ENCODE results near the gene HIVEP3. TPM values are rescaled to one million over a fixed set of nuclear protein-coding genes. Genes with fewer than 3 reads are reported as not detected.

The HIVEP3 gene
- total and polyA plus RNA-seq, 4 experiments from 2014 or later: 8.2 to 12.8 (median 10.8) TPM

GRCh38 chr1:41764656-41765055, 154.1 kb downstream of the HIVEP3 start:
- Mint-ChIP-seq H3K9me3 (peaks cover 0 to 8% (median 4%) of the 10 kb centered on the region in 8 donors), H3K27me3 (no peaks in the 10 kb centered on the region), H3K27ac (no peak overlapping the region), H3K36me3 (peaks cover 0 to 6% of the 10 kb centered on the region in 2 donors), H3K4me1 (peaks cover 3 to 12% (median 6%) of the 10 kb centered on the region in 4 donors), H3K4me3 (no peak overlapping the region)
- no peak for DNase-seq
- CTCF ChIA-PET (ENCODE audit: partially characterized antibody): no interaction called here
- POLR2A ChIA-PET (ENCODE audit: partially characterized antibody): no interaction called here
- Histone ChIP-seq H3K4me3 (ENCODE audit: low read length in 2 of 2) (no peak overlapping the region), H3K4me1 (ENCODE audit: insufficient read depth, low read length) (no peaks in the 10 kb centered on the region), H3K9me3 (ENCODE audit: control insufficient read depth in 1 of 2, low read length in 2 of 2) (no peaks in the 10 kb centered on the region), H3K36me3 (ENCODE audit: insufficient read depth, low read length) (no peaks in the 10 kb centered on the region), H3K27me3 (ENCODE audit: insufficient read depth, low read length) (no peaks in the 10 kb centered on the region), H3K27ac (ENCODE audit: low read depth, low read length) (no peak overlapping the region)
- intact Hi-C loops (cut with micrococcal nuclease): no loop called here

- Mint-ChIP-seq H3K4me1 (peaks cover 3 to 10% (median 6%) of the 10 kb centered on the region in 4 donors), H3K4me3 (no peak overlapping the region), H3K27me3 (no peaks in the 10 kb centered on the region), H3K9me3 (peaks cover 0 to 8% (median 4%) of the 10 kb centered on the region in 8 donors), H3K36me3 (peaks cover 0 to 6% of the 10 kb centered on the region in 2 donors), H3K27ac (peak overlapping the region in 1 of 7 donors; percentile 26)
- no peaks in the 10 kb centered on the region for H3K27me3 ChIP-seq (ENCODE audit: insufficient read depth, low read length)
- no peaks in the 10 kb centered on the region for H3K9me3 ChIP-seq (ENCODE audit: control insufficient read depth in 1 of 2, low read length in 2 of 2)
- POLR2A ChIA-PET (ENCODE audit: partially characterized antibody): no interaction called here
- no peaks in the 10 kb centered on the region for H3K36me3 ChIP-seq (ENCODE audit: insufficient read depth, low read length)
- no peak overlapping the region for H3K27ac ChIP-seq (ENCODE audit: low read depth, low read length)
- CTCF ChIA-PET (ENCODE audit: partially characterized antibody): no interaction called here
- H3K4me3 ChIP-seq (ENCODE audit: low read length in 2 of 2): no peak overlapping the region
- DNase-seq: no peak
- intact Hi-C loops (cut with micrococcal nuclease): no loop called here
- no peaks in the 10 kb centered on the region for H3K4me1 ChIP-seq (ENCODE audit: insufficient read depth, low read length)
These were observed 155.9 kb downstream of the HIVEP3 start for GRCh38 chr1:41762777-41763176.

GRCh38 chr1:41762251-41762650, 156.5 kb downstream of the HIVEP3 start:
- ChIA-PET CTCF (ENCODE audit: partially characterized antibody) (no interaction called here), POLR2A (ENCODE audit: partially characterized antibody) (no interaction called here)
- no peak overlapping the region for H3K27ac ChIP-seq (ENCODE audit: low read depth, low read length)
- no peaks in the 10 kb centered on the region for H3K27me3 ChIP-seq (ENCODE audit: insufficient read depth, low read length)
- Mint-ChIP-seq H3K36me3 (peaks cover 0 to 6% of the 10 kb centered on the region in 2 donors), H3K4me1 (peaks cover 3 to 10% (median 6%) of the 10 kb centered on the region in 4 donors), H3K27ac (peak overlapping the region in 2 of 7 donors; percentile 7 to 8), H3K4me3 (no peak overlapping the region), H3K9me3 (peaks cover 0 to 8% (median 4%) of the 10 kb centered on the region in 8 donors), H3K27me3 (no peaks in the 10 kb centered on the region)
- no peaks in the 10 kb centered on the region for H3K9me3 ChIP-seq (ENCODE audit: control insufficient read depth in 1 of 2, low read length in 2 of 2)
- H3K4me1 ChIP-seq (ENCODE audit: insufficient read depth, low read length): no peaks in the 10 kb centered on the region
- intact Hi-C loops (cut with micrococcal nuclease): no loop called here
- DNase-seq: no peak
- H3K36me3 ChIP-seq (ENCODE audit: insufficient read depth, low read length): no peaks in the 10 kb centered on the region
- no peak overlapping the region for H3K4me3 ChIP-seq (ENCODE audit: low read length in 2 of 2)

GRCh38 chr1:41758904-41759548, 159.7 kb downstream of the HIVEP3 start:
- H3K27me3 ChIP-seq (ENCODE audit: insufficient read depth, low read length): no peaks in the 10 kb centered on the region
- peaks cover 10% of the 10 kb centered on the region for H3K4me1 ChIP-seq (ENCODE audit: insufficient read depth, low read length)
- H3K4me3 ChIP-seq (ENCODE audit: low read length in 2 of 2): no peak overlapping the region
- no peaks in the 10 kb centered on the region for H3K9me3 ChIP-seq (ENCODE audit: control insufficient read depth in 1 of 2, low read length in 2 of 2)
- Mint-ChIP-seq H3K9me3 (peaks cover 0 to 8% (median 4%) of the 10 kb centered on the region in 8 donors), H3K27ac (no peak overlapping the region), H3K27me3 (no peaks in the 10 kb centered on the region), H3K4me1 (peaks cover 11 to 13% (median 13%) of the 10 kb centered on the region in 4 donors), H3K4me3 (no peak overlapping the region), H3K36me3 (peaks cover 0 to 6% of the 10 kb centered on the region in 2 donors)
- DNase-seq: no peak
- intact Hi-C loops (cut with micrococcal nuclease): loop anchor here (10.0 kb wide), 1 partner anchor 184 kb away; no protein-coding TSS in a partner anchor
- POLR2A ChIA-PET (ENCODE audit: partially characterized antibody): interaction anchor here (1.2 kb wide), 1 partner anchor 161 kb away, joined by 3 read pairs; no protein-coding TSS in a partner anchor
- H3K27ac ChIP-seq (ENCODE audit: low read depth, low read length): no peak overlapping the region
- CTCF ChIA-PET (ENCODE audit: partially characterized antibody): no interaction called here
- H3K36me3 ChIP-seq (ENCODE audit: insufficient read depth, low read length): no peaks in the 10 kb centered on the region

GRCh38 chr1:41758500-41758899, 160.2 kb downstream of the HIVEP3 start:
- DNase-seq: no peak
- Histone ChIP-seq H3K4me1 (ENCODE audit: insufficient read depth, low read length) (peaks cover 14% of the 10 kb centered on the region), H3K36me3 (ENCODE audit: insufficient read depth, low read length) (no peaks in the 10 kb centered on the region), H3K27ac (ENCODE audit: low read depth, low read length) (no peak overlapping the region), H3K4me3 (ENCODE audit: low read length in 2 of 2) (no peak overlapping the region), H3K9me3 (ENCODE audit: control insufficient read depth in 1 of 2, low read length in 2 of 2) (no peaks in the 10 kb centered on the region), H3K27me3 (ENCODE audit: insufficient read depth, low read length) (no peaks in the 10 kb centered on the region)
- CTCF ChIA-PET (ENCODE audit: partially characterized antibody): no interaction called here
- intact Hi-C loops (cut with micrococcal nuclease): loop anchor here (10.0 kb wide), 1 partner anchor 184 kb away; no protein-coding TSS in a partner anchor
- H3K4me3 Mint-ChIP-seq: no peak overlapping the region
- peaks cover 0 to 6% of the 10 kb centered on the region in 2 donors for H3K36me3 Mint-ChIP-seq
- no peaks in the 10 kb centered on the region for H3K27me3 Mint-ChIP-seq
- no peak overlapping the region for H3K27ac Mint-ChIP-seq
- peaks cover 0 to 8% (median 4%) of the 10 kb centered on the region in 8 donors for H3K9me3 Mint-ChIP-seq
- POLR2A ChIA-PET (ENCODE audit: partially characterized antibody): no interaction called here
- peaks cover 13 to 18% (median 15%) of the 10 kb centered on the region in 4 donors for H3K4me1 Mint-ChIP-seq

GRCh38 chr1:41754540-41754939, 164.2 kb downstream of the HIVEP3 start:
- intact Hi-C loops (cut with micrococcal nuclease): loop anchor here (5.0 to 10.0 kb wide), 2 partner anchors 138 to 180 kb away; no protein-coding TSS in a partner anchor
- H3K4me3 ChIP-seq (ENCODE audit: low read length in 2 of 2): no peak overlapping the region
- CTCF ChIA-PET (ENCODE audit: partially characterized antibody): interaction anchor here (1.2 to 2.9 kb wide), 3 partner anchors 38 to 180 kb away, joined by 3 to 8 read pairs (median 3); no protein-coding TSS in a partner anchor
- H3K27ac ChIP-seq (ENCODE audit: low read depth, low read length): no peak overlapping the region
- no peaks in the 10 kb centered on the region for H3K36me3 ChIP-seq (ENCODE audit: insufficient read depth, low read length)
- Mint-ChIP-seq H3K4me3 (peak overlapping the region in 2 of 8 donors; percentile 12 to 20), H3K9me3 (peaks cover 0 to under 1% (median 0%) of the 10 kb centered on the region in 8 donors), H3K4me1 (peaks cover 27 to 49% (median 38%) of the 10 kb centered on the region in 4 donors), H3K36me3 (no peaks in the 10 kb centered on the region), H3K27ac (no peak overlapping the region), H3K27me3 (peaks cover 0 to 1% of the 10 kb centered on the region in 2 donors)
- peaks cover 43% of the 10 kb centered on the region for H3K4me1 ChIP-seq (ENCODE audit: insufficient read depth, low read length)
- no peaks in the 10 kb centered on the region for H3K9me3 ChIP-seq (ENCODE audit: control insufficient read depth in 1 of 2, low read length in 2 of 2)
- no peak for DNase-seq
- POLR2A ChIA-PET (ENCODE audit: partially characterized antibody): no interaction called here
- no peaks in the 10 kb centered on the region for H3K27me3 ChIP-seq (ENCODE audit: insufficient read depth, low read length)

GRCh38 chr1:41752514-41753170, 166.1 kb downstream of the HIVEP3 start:
- peaks cover 44% of the 10 kb centered on the region for H3K4me1 ChIP-seq (ENCODE audit: insufficient read depth, low read length)
- ChIA-PET CTCF (ENCODE audit: partially characterized antibody) (interaction anchor here (1.5 kb wide), 1 partner anchor 177 kb away, joined by 3 read pairs; no protein-coding TSS in a partner anchor), POLR2A (ENCODE audit: partially characterized antibody) (interaction anchor here (1.3 kb wide), 1 partner anchor 51 kb away, joined by 4 read pairs; no protein-coding TSS in a partner anchor)
- no peak overlapping the region for H3K4me3 Mint-ChIP-seq
- no peaks in the 10 kb centered on the region for H3K9me3 Mint-ChIP-seq
- no peaks in the 10 kb centered on the region for H3K36me3 ChIP-seq (ENCODE audit: insufficient read depth, low read length)
- no peaks in the 10 kb centered on the region for H3K9me3 ChIP-seq (ENCODE audit: control insufficient read depth in 1 of 2, low read length in 2 of 2)
- intact Hi-C loops (cut with micrococcal nuclease): loop anchor here (5.0 to 10.0 kb wide), 2 partner anchors 140 to 178 kb away; no protein-coding TSS in a partner anchor
- no peak for DNase-seq
- H3K27ac Mint-ChIP-seq: peak overlapping the region in 2 of 7 donors; percentile 22 to 71
- peaks cover 0 to 1% of the 10 kb centered on the region in 2 donors for H3K27me3 Mint-ChIP-seq
- H3K36me3 Mint-ChIP-seq: no peaks in the 10 kb centered on the region
- no peaks in the 10 kb centered on the region for H3K27me3 ChIP-seq (ENCODE audit: insufficient read depth, low read length)
- H3K4me3 ChIP-seq (ENCODE audit: low read length in 2 of 2): no peak overlapping the region
- H3K4me1 Mint-ChIP-seq: peaks cover 27 to 54% (median 40%) of the 10 kb centered on the region in 4 donors
- H3K27ac ChIP-seq (ENCODE audit: low read depth, low read length): no peak overlapping the region
